H1 (cell line): ENCODE measurements around the gene MYO1F. TPM values are rescaled to one million over a fixed set of nuclear protein-coding genes. Genes with fewer than 3 reads are reported as not detected.

Experiments
- BACH1 ChIP-seq: IDR thresholded peaks from 2 replicates; pipeline ENCODE4 v1.6.1; 2012; ENCODE audit warnings: low read length, improper control_type of control experiment
- CREB1 ChIP-seq: IDR thresholded peaks from 2 replicates; pipeline ENCODE4 v1.6.1; 2012; ENCODE audit warnings: inconsistent platforms
- GTF2F1 ChIP-seq: IDR thresholded peaks from 2 replicates; pipeline ENCODE4 v1.6.1; 2012; ENCODE audit warnings: low read depth, low read length, improper control_type of control experiment, borderline replicate concordance
- NRF1 ChIP-seq: IDR thresholded peaks from 2 replicates; pipeline ENCODE4 v1.6.1; 2011; ENCODE audit warnings: mild to moderate bottlenecking, low read depth, low read length, improper control_type of control experiment
- POU5F1 ChIP-seq: IDR thresholded peaks from 2 replicates; pipeline ENCODE4 v1.6.1; 2011; ENCODE audit warnings: low read depth, mild to moderate bottlenecking, low read length, moderate library complexity
- RBBP5 ChIP-seq: IDR thresholded peaks from 2 replicates; pipeline ENCODE4 v1.7.1; 2012; ENCODE audit warnings: low read depth, mild to moderate bottlenecking, inconsistent platforms, low read length, moderate library complexity, borderline replicate concordance
- polyA plus RNA-seq, 7 experiments: library from polyadenylated mRNA; depleted of rRNA in 3 of 7; stranded (reverse) in 5 of 7; unstranded in 2 of 7; fragments of >200 nt in 5 of 7; fragments of 200-250 nt in 2 of 7; gene quantifications; 1 replicate in 5 of 7; 2 replicates in 1 of 7; 4 replicates in 1 of 7; pipeline versions ENCODE4 v1.2.1 to v1.2.3, GENCODE V29; 2011 to 2013; ENCODE audit warnings: missing spikeins in 2 of 7, mixed read lengths in 2 of 7
- total RNA-seq: library from RNA; stranded (reverse); fragmentation: NEBNext Ultra II Directional; extraction: Animal tissue kit (Norgen Biotek cat#: 25700); gene quantifications from 2 replicates; pipeline ENCODE4 v1.2.1, GENCODE V29; 2021
- TF ChIP-seq, protein P1 (sequence below): fragments of 300-600 bp; sonication (generic); IDR thresholded peaks from 2 replicates; pipeline ENCODE4 v1.7.1; 2012; ENCODE audit warnings: low read length, moderate library complexity, mild to moderate bottlenecking, inconsistent platforms; ENCODE audit not compliant: insufficient replicate concordance
- TF ChIP-seq, protein P2 (sequence below): IDR thresholded peaks from 2 replicates; pipeline ENCODE4 v1.6.1; 2011; ENCODE audit warnings: low read length, improper control_type of control experiment

MYO1F gene
- total and polyA plus RNA-seq, 2 of the 8 experiments (the other 6 are each of a cell fraction or from before 2014, with no cell fraction given) = 1.4 to 4.6 TPM

DNA sequence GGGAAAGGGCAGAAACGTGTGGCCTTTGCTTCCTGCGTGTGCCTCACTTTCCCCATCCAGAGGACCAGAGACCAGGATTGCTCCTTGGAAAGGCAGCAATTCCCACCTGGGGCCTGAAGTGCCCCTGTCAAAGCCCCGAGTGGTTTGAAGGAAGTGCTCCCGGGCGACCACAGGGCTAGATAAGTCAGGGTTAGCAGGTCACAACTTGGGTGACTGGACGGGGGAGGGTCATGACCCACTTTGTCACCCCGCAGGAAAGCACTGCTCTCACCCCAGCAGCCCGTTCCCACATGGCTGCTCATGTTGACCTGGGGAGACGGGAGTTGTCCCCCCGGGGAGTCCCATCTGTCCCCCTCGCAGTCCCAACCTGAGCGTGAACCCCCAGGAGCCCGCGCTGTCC, 75.3 kb downstream of the MYO1F start (continued):
- TF ChIP-seq, protein P1, sequence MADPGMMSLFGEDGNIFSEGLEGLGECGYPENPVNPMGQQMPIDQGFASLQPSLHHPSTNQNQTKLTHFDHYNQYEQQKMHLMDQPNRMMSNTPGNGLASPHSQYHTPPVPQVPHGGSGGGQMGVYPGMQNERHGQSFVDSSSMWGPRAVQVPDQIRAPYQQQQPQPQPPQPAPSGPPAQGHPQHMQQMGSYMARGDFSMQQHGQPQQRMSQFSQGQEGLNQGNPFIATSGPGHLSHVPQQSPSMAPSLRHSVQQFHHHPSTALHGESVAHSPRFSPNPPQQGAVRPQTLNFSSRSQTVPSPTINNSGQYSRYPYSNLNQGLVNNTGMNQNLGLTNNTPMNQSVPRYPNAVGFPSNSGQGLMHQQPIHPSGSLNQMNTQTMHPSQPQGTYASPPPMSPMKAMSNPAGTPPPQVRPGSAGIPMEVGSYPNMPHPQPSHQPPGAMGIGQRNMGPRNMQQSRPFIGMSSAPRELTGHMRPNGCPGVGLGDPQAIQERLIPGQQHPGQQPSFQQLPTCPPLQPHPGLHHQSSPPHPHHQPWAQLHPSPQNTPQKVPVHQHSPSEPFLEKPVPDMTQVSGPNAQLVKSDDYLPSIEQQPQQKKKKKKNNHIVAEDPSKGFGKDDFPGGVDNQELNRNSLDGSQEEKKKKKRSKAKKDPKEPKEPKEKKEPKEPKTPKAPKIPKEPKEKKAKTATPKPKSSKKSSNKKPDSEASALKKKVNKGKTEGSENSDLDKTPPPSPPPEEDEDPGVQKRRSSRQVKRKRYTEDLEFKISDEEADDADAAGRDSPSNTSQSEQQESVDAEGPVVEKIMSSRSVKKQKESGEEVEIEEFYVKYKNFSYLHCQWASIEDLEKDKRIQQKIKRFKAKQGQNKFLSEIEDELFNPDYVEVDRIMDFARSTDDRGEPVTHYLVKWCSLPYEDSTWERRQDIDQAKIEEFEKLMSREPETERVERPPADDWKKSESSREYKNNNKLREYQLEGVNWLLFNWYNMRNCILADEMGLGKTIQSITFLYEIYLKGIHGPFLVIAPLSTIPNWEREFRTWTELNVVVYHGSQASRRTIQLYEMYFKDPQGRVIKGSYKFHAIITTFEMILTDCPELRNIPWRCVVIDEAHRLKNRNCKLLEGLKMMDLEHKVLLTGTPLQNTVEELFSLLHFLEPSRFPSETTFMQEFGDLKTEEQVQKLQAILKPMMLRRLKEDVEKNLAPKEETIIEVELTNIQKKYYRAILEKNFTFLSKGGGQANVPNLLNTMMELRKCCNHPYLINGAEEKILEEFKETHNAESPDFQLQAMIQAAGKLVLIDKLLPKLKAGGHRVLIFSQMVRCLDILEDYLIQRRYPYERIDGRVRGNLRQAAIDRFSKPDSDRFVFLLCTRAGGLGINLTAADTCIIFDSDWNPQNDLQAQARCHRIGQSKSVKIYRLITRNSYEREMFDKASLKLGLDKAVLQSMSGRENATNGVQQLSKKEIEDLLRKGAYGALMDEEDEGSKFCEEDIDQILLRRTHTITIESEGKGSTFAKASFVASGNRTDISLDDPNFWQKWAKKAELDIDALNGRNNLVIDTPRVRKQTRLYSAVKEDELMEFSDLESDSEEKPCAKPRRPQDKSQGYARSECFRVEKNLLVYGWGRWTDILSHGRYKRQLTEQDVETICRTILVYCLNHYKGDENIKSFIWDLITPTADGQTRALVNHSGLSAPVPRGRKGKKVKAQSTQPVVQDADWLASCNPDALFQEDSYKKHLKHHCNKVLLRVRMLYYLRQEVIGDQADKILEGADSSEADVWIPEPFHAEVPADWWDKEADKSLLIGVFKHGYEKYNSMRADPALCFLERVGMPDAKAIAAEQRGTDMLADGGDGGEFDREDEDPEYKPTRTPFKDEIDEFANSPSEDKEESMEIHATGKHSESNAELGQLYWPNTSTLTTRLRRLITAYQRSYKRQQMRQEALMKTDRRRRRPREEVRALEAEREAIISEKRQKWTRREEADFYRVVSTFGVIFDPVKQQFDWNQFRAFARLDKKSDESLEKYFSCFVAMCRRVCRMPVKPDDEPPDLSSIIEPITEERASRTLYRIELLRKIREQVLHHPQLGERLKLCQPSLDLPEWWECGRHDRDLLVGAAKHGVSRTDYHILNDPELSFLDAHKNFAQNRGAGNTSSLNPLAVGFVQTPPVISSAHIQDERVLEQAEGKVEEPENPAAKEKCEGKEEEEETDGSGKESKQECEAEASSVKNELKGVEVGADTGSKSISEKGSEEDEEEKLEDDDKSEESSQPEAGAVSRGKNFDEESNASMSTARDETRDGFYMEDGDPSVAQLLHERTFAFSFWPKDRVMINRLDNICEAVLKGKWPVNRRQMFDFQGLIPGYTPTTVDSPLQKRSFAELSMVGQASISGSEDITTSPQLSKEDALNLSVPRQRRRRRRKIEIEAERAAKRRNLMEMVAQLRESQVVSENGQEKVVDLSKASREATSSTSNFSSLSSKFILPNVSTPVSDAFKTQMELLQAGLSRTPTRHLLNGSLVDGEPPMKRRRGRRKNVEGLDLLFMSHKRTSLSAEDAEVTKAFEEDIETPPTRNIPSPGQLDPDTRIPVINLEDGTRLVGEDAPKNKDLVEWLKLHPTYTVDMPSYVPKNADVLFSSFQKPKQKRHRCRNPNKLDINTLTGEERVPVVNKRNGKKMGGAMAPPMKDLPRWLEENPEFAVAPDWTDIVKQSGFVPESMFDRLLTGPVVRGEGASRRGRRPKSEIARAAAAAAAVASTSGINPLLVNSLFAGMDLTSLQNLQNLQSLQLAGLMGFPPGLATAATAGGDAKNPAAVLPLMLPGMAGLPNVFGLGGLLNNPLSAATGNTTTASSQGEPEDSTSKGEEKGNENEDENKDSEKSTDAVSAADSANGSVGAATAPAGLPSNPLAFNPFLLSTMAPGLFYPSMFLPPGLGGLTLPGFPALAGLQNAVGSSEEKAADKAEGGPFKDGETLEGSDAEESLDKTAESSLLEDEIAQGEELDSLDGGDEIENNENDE = no peak
- TF ChIP-seq NRF1 (no peak), RBBP5 (no peak), CREB1 (no peak), BACH1 (no peak), POU5F1 (no peak), GTF2F1 (no peak)
- TF ChIP-seq, protein P2, sequence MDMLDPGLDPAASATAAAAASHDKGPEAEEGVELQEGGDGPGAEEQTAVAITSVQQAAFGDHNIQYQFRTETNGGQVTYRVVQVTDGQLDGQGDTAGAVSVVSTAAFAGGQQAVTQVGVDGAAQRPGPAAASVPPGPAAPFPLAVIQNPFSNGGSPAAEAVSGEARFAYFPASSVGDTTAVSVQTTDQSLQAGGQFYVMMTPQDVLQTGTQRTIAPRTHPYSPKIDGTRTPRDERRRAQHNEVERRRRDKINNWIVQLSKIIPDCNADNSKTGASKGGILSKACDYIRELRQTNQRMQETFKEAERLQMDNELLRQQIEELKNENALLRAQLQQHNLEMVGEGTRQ = no peak
